Stimulated activated CD8-positive, alpha-beta memory T cell treated with anti-CD3 and anti-CD28 coated beads, Interleukin-7, amount 100 ng/mL, for 1 hour (primary cell): ENCODE data around the gene EMC1.
"Not testable (repeated sequence)": the region's sequence is repeated elsewhere in the genome, so short reads cannot be mapped to it uniquely, and the experiment has no call there.

ENCODE experiments used
- DNase-seq, 2 donors: peaks; one replicate each; pipeline ENCODE4 v3.0.0-alpha.2; 2020; ENCODE audit warnings: low read depth in 2 of 2

The EMC1 gene

DNA sequence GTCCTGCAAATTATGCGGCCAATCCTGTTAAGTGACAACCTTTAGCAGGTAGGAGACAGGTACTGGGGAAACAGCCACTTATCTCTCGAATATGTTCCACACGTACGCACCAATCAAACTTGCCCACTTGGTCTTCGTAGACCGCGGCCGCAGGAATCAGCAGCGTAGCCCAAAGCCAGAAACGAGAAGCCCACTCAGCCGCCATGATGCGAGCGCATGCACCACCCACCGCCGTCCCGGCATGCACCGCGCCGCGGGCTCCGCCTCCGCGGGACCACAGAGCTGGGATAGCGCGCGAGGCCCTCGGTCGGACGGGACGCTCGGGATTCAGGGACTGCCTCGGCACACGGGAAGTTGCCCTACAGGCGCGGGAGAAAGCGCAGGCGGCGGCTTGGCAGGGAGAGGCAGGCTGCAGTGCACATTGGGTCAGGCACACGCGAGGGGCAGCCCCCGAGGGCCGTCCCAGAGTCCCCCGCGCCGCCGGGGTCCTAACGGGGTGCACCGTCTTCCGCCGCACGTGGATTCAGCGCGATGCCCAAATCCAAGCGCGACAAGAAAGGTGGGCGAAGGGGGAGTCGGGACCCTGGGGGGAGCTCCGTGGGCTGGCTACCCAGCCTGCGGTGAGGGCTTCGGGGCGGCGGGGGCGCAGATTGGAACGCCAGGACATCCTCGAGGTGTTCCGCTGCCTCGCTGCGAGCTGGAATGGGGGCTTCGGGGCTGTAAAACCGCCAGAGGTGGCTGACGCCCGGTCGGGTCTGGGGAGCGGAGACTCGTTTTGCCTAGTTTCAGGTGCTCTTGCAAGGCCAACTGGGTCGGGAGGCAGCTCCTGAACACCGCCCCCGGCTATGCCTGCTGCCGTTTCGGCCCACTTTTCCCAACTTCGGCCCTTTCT, at the start of gene EMC1, which contains the start of gene MRTO4:
EMC1 (minus strand) TSS at position 220 of the 892 bp plus-strand sequence; CDS start at position 205, 15 bp downstream.
MRTO4 (plus strand) TSS at position 501 of the 892 bp plus-strand sequence; CDS start at position 532, 31 bp downstream.
- peak; percentile 75 to 84 for DNase-seq

- DNase-seq, result no peak
Measured at GRCh38 chr1:19300211-19300610, 48.9 kb upstream of the EMC1 start.

- no peak for DNase-seq
Measured at GRCh38 chr1:19294638-19295037, 43.3 kb upstream of the EMC1 start.

DNA sequence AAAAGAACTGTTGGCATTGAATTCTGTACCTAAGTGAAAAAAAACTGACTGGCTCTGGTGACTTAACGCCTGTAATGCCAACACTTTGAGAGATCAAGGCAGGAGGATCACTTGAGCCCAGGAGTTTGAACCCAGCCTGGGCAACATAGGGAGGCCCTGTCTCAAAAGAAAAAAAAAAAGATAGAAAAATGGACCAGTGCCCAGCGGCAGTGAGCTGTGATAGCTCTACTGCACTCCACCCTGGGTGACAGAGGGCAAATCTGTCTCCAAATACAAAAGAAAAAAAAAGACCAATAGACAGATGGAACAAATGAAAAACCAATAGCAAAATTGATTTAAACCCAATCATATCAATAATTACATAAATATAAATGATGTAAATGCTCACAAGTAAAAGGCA, 37.9 kb upstream of the EMC1 start:
- DNase-seq, result no peak

DNA sequence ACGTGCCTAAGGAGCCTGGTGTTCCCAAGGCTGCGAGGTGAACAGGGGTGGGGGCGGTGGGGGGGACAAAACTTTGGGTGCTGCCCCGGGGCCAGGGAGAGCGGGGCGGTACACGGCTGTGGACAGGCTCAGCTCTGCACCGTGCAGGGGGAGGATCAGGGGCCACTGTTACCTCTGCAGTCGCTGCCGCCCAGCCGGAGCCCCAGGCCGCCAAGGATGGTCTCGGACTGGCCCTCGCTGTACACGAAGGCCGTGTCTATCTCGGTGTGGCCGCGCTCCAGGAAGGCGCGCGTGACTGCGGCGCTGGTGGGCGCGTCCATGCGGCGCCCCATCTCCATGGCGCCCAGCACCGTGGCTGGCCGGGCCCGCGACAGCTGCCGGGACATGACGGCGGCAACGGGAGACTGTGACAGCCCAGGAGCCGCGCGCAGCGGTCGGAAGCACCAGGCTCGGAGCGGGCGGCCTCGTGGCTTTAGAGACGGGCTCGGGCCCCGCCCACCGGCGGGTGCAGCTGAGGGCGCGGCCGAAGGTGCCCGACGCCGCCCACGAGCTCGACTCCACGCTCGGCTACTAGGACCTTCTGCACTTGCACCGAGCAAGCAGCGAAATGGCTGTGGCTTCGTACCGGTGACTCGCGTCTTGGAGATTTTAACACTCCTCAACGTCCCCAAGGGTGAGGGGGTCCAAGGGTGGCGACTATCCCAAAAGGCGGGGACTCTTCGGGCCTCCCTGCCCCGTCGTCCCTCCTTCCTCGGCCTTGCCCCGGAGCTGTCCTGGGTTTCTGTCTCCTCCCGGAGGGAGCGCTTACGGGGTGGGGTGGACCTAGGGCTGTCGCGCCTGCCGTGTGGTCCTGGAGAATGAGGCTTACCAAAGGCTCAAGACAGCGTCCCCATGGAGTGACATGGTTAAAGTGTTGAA, 37.3 kb upstream of the EMC1 start, which contains the start of gene AKR7A3:
AKR7A3 (minus strand) TSS at position 447 of the 918 bp plus-strand sequence; CDS start at position 386, 61 bp downstream.
- peak in 1 of 2 donors; percentile 27 for DNase-seq

DNA sequence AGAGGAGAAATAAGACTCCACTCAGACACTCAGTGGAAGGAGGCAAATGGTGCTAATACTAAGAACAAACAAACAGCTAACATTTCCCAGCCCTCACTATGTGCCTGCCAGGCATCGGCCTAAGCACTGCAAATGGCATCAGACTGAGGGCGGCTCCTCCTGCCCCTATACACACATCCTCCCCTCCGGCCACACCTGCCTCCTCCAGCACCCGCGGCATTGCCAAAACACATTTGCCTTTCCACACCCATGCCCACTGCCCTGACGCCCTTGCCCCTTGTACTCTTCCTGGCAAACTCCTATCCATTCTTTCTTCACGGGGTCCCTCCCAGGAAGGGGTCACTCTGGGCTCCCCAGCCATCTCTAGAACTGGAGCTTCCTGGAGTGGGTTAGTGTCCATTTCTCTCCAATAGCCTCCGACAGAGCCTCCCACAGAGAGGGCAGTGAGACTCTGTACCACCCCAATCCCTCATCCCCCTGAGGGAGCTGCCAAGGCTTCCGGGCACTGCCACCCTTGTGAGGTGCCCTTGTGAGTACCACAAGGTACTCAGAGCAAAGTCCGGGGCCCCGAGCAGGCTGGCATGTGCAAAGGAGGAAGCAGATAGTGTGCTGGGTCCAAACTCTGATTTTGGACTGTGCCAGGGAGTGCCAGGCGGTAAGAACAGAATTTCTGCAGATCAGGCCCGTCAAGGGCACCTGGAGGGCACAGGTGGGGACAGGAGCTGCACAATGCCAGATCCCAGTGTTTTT, 36.3 kb upstream of the EMC1 start:
- no peak for DNase-seq

DNA sequence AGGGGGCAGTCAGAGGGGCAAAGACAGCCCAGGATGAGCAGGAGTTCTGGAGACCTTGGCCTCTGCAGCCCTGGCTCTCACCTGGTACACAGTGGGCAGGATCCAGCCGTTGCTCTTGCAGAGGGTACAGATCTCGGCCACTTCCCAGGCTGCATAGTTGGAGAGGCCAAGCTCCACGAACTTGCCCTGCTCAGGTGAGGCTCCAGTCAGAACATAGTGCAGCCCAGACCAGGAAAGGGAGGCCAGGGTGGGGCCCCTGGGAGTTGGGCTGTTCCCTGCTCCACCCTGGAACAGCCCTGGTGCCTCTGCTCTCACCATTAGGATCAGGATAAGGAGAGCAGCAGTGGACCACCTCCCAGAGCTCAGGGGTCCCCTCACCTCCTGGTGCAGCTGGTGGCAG, 34.5 kb upstream of the EMC1 start:
- DNase-seq, result not testable (repeated sequence)

DNA sequence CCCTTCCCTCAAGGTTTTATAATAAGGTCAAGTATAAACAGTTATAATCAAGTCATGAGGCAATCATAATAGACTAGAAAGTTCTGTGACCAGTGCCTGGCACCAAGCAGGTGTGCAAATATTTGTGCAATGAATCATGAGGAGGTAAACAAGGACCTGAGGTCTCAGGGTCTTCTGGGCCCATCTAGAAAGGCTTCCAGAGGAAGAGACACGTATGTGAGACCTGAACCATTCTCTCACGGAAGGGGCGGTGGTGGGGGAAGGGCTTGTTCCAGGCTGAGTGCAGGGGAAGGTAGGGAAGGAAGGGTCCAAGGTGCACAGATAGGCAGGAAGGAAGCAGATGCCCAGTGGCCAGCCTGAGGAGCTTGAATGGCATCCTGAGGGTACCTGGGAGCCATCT, 34.0 kb upstream of the EMC1 start:
- not testable (repeated sequence) for DNase-seq

DNA sequence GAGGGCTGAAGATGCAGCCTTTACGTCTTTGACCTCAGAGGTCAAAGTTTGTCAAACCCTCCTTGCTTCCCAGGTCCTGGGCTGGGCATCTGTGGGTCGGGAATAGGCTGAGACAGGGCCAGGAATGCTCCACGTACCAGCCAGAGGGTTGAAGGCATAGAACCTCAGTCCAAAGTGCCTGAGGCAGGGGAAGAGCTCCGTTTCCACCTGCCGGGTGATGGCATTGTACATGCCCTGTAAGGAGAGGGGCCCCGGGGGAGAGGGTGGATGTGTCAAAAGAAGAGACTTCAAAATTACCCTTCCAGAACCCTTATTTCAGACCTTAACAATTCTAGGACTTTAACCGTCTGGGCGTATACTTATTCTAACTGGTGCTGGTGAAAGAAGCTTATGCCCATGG, 33.6 kb upstream of the EMC1 start:
- DNase-seq, result no peak

- DNase-seq, result no peak
Measured at GRCh38 chr1:19283891-19284290, 32.6 kb upstream of the EMC1 start.

- DNase-seq, result no peak
Measured at GRCh38 chr1:19274636-19275035, 23.3 kb upstream of the EMC1 start.

DNA sequence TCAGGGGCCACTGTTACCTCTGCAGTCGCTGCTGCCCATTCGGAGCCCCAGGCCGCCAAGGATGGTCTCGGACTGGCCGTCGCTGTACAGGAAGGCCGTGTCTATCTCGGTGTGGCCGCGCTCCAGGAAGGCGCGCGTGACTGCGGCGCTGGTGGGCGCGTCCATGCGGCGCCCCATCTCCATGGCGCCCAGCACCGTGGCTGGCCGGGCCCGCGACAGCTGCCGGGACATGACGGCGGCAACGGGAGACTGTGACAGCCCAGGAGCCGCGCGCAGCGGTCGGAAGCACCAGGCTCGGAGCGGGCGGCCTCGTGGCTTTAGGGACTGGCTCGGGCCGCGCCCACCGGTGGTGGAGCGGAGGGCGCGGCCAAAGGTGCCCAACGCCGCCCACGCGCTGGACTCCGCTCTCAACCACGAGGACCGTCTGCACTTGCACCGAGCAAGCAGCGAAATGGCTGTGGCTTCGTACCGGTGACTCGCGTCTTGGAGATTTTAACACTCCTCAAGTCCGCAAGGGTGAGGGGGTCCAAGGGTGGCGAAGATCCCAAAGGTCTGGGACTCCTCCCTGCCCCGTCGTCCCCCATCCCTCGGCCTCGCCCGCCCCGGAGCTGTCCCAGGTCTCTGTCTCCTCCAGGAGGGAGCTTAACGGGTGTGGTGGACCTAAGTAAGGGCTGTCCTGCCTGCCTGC, 22.7 kb upstream of the EMC1 start:
- DNase-seq, result not testable (repeated sequence)

- no peak for DNase-seq
Measured at GRCh38 chr1:19273106-19273843, 22.0 kb upstream of the EMC1 start.

GRCh38 chr1:19272064-19272463, 20.7 kb upstream of the EMC1 start:
- DNase-seq, result no peak

DNA sequence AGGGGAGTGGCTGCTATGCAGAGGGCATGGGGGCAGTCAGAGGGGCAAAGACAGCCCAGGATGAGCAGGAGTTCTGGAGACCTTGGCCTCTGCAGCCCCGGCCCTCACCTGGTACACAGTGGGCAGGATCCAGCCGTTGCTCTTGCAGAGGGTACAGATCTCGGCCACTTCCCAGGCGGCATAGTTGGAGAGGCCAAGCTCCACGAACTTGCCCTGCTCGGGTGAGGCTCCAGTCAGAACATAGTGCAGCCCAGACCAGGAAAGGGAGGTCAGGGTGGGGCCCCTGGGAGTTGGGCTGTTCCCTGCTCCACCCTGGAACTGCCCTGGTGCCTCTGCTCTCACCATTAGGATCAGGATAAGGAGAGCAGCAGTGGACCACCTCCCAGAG, 19.0 kb upstream of the EMC1 start:
- not testable (repeated sequence) for DNase-seq

GRCh38 chr1:19269427-19270342, 18.4 kb upstream of the EMC1 start:
- DNase-seq, result not testable (repeated sequence)

GRCh38 chr1:19268445-19268844, 17.1 kb upstream of the EMC1 start:
- no peak for DNase-seq

DNA sequence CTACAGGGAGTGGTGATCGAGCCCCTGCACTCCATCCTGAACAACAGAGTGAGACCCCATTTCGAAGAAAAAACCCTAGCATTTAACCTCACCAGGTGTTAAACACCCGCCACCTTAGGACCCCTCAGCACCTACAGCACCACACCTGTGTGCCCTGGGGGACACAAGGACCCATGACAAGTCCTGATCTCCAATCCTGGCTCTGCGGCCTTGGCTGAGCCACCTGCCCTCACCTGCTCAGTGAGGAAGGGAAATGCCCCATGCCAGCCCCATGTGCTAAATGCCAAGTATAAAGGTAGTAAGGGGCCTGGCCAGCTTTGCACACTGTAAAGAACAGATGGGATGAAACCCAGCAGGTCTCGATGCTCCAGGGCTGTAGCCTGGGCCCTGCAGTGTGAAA, 11.4 kb upstream of the EMC1 start:
- no peak for DNase-seq

- no peak for DNase-seq
Measured at GRCh38 chr1:19262047-19262446, 10.7 kb upstream of the EMC1 start.
